WTC11 (cell line): ENCODE results near the gene CLN3. TPM values are rescaled to one million over a fixed set of nuclear protein-coding genes. Genes with fewer than 3 reads are reported as not detected.
A peak's percentile ranks its signal among the peaks of the same experiment; 100 is the strongest.
"Not testable (repeated sequence)": the region's sequence is repeated elsewhere in the genome, so short reads cannot be mapped to it uniquely, and the experiment has no call there.

Experiments used
- ATAC-seq: fragments of 200-7000 bp; cut with Tn5 transposase; 2 replicates; pipeline ENCODE4 v1.10.0; 2021; ENCODE audit warnings: mild to moderate bottlenecking, moderate library complexity
- CTCF ChIA-PET: fragments of 300-600 bp; sonication (Branson Sonifier 250); formaldehyde crosslinking; loops from one replicate; lab custom pipeline; 2021; ENCODE audit warnings: antibody characterized with exemption; lab: Charles Lee
- POLR2A ChIA-PET: fragments of 350-600 bp; sonication (Branson Sonifier 250); formaldehyde crosslinking; loops from one replicate; lab custom pipeline; 2021; ENCODE audit warnings: antibody characterized with exemption; lab: Charles Lee
- DNase-seq: peaks from one replicate; pipeline ENCODE4 v3.0.0; 2021; ENCODE audit warnings: low spot score
- H3K27ac Mint-ChIP-seq: 2 replicates; pipeline ENCODE4 v1.8.0; 2021; ENCODE audit warnings: mixed read lengths
- H3K27me3 Mint-ChIP-seq: 2 replicates; pipeline ENCODE4 v1.8.0; 2021; ENCODE audit warnings: low read depth, mild to moderate bottlenecking, moderate library complexity, mixed read lengths
- H3K36me3 Mint-ChIP-seq: 2 replicates; pipeline ENCODE4 v1.8.0; 2021; ENCODE audit warnings: mixed read lengths
- H3K4me1 Mint-ChIP-seq: 2 replicates; pipeline ENCODE4 v1.8.0; 2022; ENCODE audit warnings: mixed read lengths
- H3K4me3 Mint-ChIP-seq: 2 replicates; pipeline ENCODE4 v1.8.0; 2021; ENCODE audit warnings: mild to moderate bottlenecking, moderate library complexity, mixed read lengths
- H3K9me3 Mint-ChIP-seq: 2 replicates; pipeline ENCODE4 v1.8.0; 2021; ENCODE audit warnings: mixed read lengths
- CBFB ChIP-seq: sonication (generic); formaldehyde crosslinking; IDR thresholded peaks from 2 replicates; pipeline ENCODE4 v1.8.1; 2022; ENCODE audit warnings: mild to moderate bottlenecking, low read depth, missing genetic modification reagents
- ETV6 ChIP-seq: sonication (generic); formaldehyde crosslinking; IDR thresholded peaks from 2 replicates; pipeline ENCODE4 v1.8.1; 2022; ENCODE audit warnings: mild to moderate bottlenecking, missing genetic modification reagents
- FOXP4 ChIP-seq: sonication (generic); formaldehyde crosslinking; IDR thresholded peaks from 2 replicates; pipeline ENCODE4 v1.8.0; 2022; ENCODE audit warnings: mild to moderate bottlenecking, missing genetic modification reagents
- IRF2 ChIP-seq: sonication (generic); formaldehyde crosslinking; IDR thresholded peaks from 2 replicates; pipeline ENCODE4 v1.8.0; 2022; ENCODE audit warnings: low read depth, missing genetic modification reagents, borderline replicate concordance
- KAT7 ChIP-seq: sonication (generic); formaldehyde crosslinking; IDR thresholded peaks from 2 replicates; pipeline ENCODE4 v1.8.1; 2023; ENCODE audit warnings: missing genetic modification reagents, mild to moderate bottlenecking, borderline replicate concordance
- MLX ChIP-seq: sonication (generic); formaldehyde crosslinking; IDR thresholded peaks from 2 replicates; pipeline ENCODE4 v1.8.1; 2023; ENCODE audit warnings: mild to moderate bottlenecking, missing genetic modification reagents, moderate library complexity
- NFYB ChIP-seq: sonication (generic); formaldehyde crosslinking; conservative IDR thresholded peaks from 2 replicates; pipeline ENCODE4 v1.8.0; 2022; ENCODE audit warnings: low read depth, missing genetic modification reagents
- OVOL2 ChIP-seq: fragments of 250-450 bp; sonication (Bioruptor Pico); IDR thresholded peaks from 2 replicates; pipeline ENCODE4 v1.9.0; 2021; ENCODE audit warnings: mild to moderate bottlenecking, borderline replicate concordance
- PRRX2 ChIP-seq: fragments of 250-450 bp; sonication (Bioruptor Pico); IDR thresholded peaks from 2 replicates; pipeline ENCODE4 v1.8.0; 2021; ENCODE audit warnings: mild to moderate bottlenecking
- RORB ChIP-seq: fragments of 250-450 bp; sonication (Bioruptor Pico); IDR thresholded peaks from 2 replicates; pipeline ENCODE4 v1.9.0; 2021; ENCODE audit warnings: mild to moderate bottlenecking
- SP1 ChIP-seq: sonication (generic); formaldehyde crosslinking; conservative IDR thresholded peaks from 2 replicates; pipeline ENCODE4 v1.8.1; 2022; ENCODE audit warnings: missing genetic modification reagents
- TCF7 ChIP-seq: sonication (generic); formaldehyde crosslinking; IDR thresholded peaks from 2 replicates; pipeline ENCODE4 v1.8.0; 2022; ENCODE audit warnings: mild to moderate bottlenecking, low read depth, missing genetic modification reagents, moderate library complexity
- TEAD1 ChIP-seq: sonication (generic); formaldehyde crosslinking; IDR thresholded peaks from 2 replicates; pipeline ENCODE4 v1.8.0; 2022; ENCODE audit warnings: mild to moderate bottlenecking, missing genetic modification reagents
- ZNF232 ChIP-seq: sonication (generic); formaldehyde crosslinking; IDR thresholded peaks from 2 replicates; pipeline ENCODE4 v1.8.0; 2022; ENCODE audit warnings: mild to moderate bottlenecking, missing genetic modification reagents
- total RNA-seq: library from RNA; stranded (reverse); gene quantifications from 3 replicates; pipeline ENCODE4 v1.2.3, GENCODE V29; 2021
- TF ChIP-seq, protein P1 (sequence below): sonication (generic); formaldehyde crosslinking; IDR thresholded peaks from 2 replicates; pipeline ENCODE4 v1.8.0; 2023; ENCODE audit warnings: missing genetic modification reagents, mild to moderate bottlenecking, borderline replicate concordance
- TF ChIP-seq, protein P2 (sequence below): fragments of 250-450 bp; sonication (Bioruptor Pico); IDR thresholded peaks from 2 replicates; pipeline ENCODE4 v1.9.0; 2021; ENCODE audit warnings: moderate library complexity, mild to moderate bottlenecking, inconsistent platforms, borderline replicate concordance

The CLN3 gene
- total RNA-seq, 1 experiment from 2014 or later, result 23.9 TPM

DNA sequence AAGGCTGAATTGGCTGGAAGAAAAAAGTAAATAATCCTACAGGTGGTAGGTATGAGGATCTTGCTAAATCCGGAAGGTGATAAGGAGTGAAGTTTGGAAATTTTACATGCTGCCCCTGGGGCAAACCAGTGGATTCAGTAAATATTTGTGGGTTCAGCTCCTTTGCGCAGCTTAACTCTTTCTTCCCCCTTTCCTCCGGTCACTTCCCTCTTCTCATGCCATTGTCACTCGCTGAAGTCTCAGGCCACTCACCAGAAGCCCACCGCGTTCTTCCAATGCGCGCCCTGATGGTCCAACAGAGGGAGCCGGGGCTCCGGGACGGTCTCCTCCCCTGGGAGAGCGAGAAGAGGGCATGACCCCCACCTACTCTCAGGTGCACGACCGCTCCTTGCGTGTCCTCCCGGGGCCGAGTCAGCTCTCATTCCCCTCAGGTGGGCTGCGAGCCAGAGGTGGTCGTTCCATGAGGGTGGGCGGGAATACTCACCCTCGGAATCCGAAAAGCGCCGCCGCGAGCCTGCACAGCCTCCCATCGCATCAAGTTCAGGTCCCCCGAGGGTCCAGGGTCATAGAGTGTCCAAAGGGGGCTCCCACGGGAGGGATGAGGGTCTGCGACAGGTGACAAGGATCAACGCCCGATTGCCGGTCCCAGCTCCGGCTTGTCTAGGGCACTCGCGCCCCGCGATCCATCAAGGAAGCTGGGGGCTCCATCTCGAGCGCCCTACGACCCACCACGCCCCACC is 474 bp downstream of the CLN3 start:
- no peak for TF ChIP-seq RORB
- no peak for TF ChIP-seq PRRX2 (CRISPR knock-in tag)
- no peak for TF ChIP-seq TEAD1 (CRISPR knock-in tag)
- TF ChIP-seq NFYB (CRISPR knock-in tag), result 0 out of 2 replicates have a peak, but pooled peaks have one; percentile 25
- no peak for TF ChIP-seq KAT7 (CRISPR knock-in tag)
- TF ChIP-seq, protein P1, sequence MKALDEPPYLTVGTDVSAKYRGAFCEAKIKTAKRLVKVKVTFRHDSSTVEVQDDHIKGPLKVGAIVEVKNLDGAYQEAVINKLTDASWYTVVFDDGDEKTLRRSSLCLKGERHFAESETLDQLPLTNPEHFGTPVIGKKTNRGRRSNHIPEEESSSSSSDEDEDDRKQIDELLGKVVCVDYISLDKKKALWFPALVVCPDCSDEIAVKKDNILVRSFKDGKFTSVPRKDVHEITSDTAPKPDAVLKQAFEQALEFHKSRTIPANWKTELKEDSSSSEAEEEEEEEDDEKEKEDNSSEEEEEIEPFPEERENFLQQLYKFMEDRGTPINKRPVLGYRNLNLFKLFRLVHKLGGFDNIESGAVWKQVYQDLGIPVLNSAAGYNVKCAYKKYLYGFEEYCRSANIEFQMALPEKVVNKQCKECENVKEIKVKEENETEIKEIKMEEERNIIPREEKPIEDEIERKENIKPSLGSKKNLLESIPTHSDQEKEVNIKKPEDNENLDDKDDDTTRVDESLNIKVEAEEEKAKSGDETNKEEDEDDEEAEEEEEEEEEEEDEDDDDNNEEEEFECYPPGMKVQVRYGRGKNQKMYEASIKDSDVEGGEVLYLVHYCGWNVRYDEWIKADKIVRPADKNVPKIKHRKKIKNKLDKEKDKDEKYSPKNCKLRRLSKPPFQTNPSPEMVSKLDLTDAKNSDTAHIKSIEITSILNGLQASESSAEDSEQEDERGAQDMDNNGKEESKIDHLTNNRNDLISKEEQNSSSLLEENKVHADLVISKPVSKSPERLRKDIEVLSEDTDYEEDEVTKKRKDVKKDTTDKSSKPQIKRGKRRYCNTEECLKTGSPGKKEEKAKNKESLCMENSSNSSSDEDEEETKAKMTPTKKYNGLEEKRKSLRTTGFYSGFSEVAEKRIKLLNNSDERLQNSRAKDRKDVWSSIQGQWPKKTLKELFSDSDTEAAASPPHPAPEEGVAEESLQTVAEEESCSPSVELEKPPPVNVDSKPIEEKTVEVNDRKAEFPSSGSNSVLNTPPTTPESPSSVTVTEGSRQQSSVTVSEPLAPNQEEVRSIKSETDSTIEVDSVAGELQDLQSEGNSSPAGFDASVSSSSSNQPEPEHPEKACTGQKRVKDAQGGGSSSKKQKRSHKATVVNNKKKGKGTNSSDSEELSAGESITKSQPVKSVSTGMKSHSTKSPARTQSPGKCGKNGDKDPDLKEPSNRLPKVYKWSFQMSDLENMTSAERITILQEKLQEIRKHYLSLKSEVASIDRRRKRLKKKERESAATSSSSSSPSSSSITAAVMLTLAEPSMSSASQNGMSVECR, result peak; percentile 26; the same call in 1 of the 2 replicates
- TF ChIP-seq ETV6 (CRISPR knock-in tag), result no peak
- TF ChIP-seq, protein P2, sequence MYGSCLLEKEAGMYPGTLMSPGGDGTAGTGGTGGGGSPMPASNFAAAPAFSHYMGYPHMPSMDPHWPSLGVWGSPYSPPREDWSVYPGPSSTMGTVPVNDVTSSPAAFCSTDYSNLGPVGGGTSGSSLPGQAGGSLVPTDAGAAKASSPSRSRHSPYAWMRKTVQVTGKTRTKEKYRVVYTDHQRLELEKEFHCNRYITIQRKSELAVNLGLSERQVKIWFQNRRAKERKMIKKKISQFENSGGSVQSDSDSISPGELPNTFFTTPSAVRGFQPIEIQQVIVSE (CRISPR knock-in tag), result no peak
- no peak for TF ChIP-seq ZNF232
- TF ChIP-seq CBFB (CRISPR knock-in tag), result no peak
- TF ChIP-seq TCF7, result no peak
- 0 out of 2 replicates have a peak, but pooled peaks have one; percentile 7 for TF ChIP-seq SP1 (CRISPR knock-in tag)
- TF ChIP-seq IRF2 (CRISPR knock-in tag), result no peak
- peak; percentile 67 for ATAC-seq
- H3K27me3 Mint-ChIP-seq, result peaks cover 20% of the 10 kb centered on the region
- DNase-seq, result peak; percentile 60
- H3K36me3 Mint-ChIP-seq, result no peaks in the 10 kb centered on the region; the same call in 1 of the 2 replicates
- H3K27ac Mint-ChIP-seq, result no peak overlapping the region; the same call in 1 of the 2 replicates
- POLR2A ChIA-PET, result interaction anchor here (0.5 kb wide), 1 partner anchor 188 kb away, joined by 4 read pairs; no protein-coding TSS in a partner anchor
- CTCF ChIA-PET, result interaction anchor here (1.0 to 1.2 kb wide), 2 partner anchors 57 to 58 kb away, joined by 3 read pairs; no protein-coding TSS in a partner anchor
- peak overlapping the region; percentile 93 for H3K4me3 Mint-ChIP-seq
- no peaks in the 10 kb centered on the region for H3K4me1 Mint-ChIP-seq
- no peaks in the 10 kb centered on the region for H3K9me3 Mint-ChIP-seq

DNA sequence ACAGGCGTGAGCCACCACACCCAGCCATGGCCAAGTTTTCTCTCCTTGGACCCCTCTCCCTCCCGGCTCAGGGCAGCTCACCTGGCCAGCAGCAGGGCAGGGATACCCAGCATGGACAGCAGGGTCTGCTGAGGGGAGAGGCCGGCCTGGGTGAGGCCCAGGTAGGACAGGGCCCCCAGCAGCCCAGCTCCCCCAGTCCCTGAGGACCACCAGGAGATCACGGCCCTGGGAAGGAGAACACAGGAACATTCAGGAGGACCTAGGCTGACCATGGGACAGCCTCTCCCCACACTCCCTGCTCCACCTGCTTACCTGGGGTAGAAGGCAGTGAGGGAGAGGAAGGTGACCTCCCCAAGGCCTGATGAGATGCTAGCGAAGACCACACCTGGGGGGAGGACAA is 5.6 kb downstream of the CLN3 start:
- TF ChIP-seq MLX (CRISPR knock-in tag) (no peak), FOXP4 (CRISPR knock-in tag) (no peak), OVOL2 (CRISPR knock-in tag) (no peak)
- Mint-ChIP-seq H3K4me3 (no peak overlapping the region), H3K27ac (no peak overlapping the region), H3K4me1 (no peaks in the 10 kb centered on the region), H3K36me3 (peaks cover 8% of the 10 kb centered on the region), H3K9me3 (no peaks in the 10 kb centered on the region), H3K27me3 (no peaks in the 10 kb centered on the region)
- ChIA-PET POLR2A (no interaction called here), CTCF (no interaction called here)
- no peak for ATAC-seq
- no peak for DNase-seq

DNA sequence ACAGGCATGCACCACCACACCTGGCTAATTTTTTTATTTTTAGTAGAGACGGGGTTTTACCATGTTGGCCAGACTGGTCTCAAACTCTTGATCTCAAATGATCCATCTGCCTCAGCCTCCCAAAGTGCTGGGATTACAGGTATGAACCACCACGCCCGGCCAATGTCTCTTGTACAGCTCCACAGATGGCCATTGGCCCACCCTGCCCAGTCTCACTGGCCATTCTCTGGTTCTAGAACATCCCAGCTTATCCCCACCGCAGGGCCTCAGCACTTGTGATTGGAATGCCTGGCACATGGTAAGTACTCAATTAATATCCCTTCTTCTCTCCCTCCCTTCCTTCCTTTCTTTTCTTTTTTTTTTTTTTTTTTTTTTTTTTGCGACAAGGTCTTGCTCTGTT is 8.5 kb downstream of the CLN3 start:
- H3K27me3 Mint-ChIP-seq, H3K4me3 Mint-ChIP-seq, H3K27ac Mint-ChIP-seq, H3K36me3 Mint-ChIP-seq, POLR2A ChIA-PET, H3K4me1 Mint-ChIP-seq, H3K9me3 Mint-ChIP-seq, DNase-seq, ATAC-seq: not testable (repeated sequence)
- CTCF ChIA-PET, result interaction anchor here (0.6 kb wide), 1 partner anchor 90 kb away, joined by 5 read pairs; no protein-coding TSS in a partner anchor
